Activated CD4-positive, alpha-beta T cell treated with anti-CD3 and anti-CD28 coated beads for 48 hours (primary cell): Measurements from ENCODE around the gene GPR32.
"Not testable (repeated sequence)": the region's sequence is repeated elsewhere in the genome, so short reads cannot be mapped to it uniquely, and the experiment has no call there.

Experiments used
- DNase-seq: peaks from one replicate; pipeline ENCODE4 v3.0.0-alpha.2; 2020

Gene GPR32

DNA sequence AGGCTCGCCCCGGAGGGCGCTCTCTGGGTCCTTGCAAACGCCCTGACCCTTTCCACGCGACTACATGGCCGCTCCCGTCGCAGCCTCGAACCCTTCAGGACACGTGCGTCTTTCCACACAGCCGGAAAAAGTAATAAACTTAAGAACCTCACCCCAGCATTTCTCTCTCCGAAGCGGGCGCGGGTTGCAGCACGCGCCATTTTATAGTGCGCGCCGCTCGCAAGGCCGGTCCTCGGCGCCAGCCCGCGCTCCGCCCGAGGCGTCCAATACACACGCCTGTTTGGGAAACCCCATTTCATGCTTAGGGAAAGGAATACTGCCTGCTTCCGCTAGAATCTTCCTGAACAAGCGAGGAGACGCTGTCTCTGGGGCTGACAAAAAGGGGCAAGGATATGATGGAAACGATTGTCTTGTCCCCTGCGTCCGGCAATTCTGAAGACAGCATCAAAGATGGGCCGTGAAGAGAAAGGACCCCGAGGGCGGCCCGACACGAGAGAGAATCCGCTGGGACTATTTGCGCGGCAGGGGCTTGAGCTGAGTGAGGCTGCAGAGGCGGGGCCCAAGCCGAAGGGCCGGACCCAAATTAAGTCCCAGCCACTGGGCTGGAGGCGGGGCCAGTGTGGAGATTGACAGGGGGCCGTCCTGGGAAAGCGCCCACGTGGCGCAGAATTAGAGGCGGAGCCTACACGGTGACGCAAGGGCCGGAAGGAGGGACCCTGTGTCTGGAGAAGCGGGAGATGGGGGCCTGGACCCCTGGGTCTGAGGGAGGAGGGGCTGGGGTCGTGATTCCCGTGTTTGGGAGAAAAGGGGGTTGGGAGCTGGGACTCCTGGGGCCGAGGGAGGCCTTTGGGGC is 34.4 kb downstream of the GPR32 start:
- peak; percentile 99 for DNase-seq

- DNase-seq = no peak
Measured at GRCh38 chr19:50808856-50809255, 38.6 kb downstream of the GPR32 start.

DNA sequence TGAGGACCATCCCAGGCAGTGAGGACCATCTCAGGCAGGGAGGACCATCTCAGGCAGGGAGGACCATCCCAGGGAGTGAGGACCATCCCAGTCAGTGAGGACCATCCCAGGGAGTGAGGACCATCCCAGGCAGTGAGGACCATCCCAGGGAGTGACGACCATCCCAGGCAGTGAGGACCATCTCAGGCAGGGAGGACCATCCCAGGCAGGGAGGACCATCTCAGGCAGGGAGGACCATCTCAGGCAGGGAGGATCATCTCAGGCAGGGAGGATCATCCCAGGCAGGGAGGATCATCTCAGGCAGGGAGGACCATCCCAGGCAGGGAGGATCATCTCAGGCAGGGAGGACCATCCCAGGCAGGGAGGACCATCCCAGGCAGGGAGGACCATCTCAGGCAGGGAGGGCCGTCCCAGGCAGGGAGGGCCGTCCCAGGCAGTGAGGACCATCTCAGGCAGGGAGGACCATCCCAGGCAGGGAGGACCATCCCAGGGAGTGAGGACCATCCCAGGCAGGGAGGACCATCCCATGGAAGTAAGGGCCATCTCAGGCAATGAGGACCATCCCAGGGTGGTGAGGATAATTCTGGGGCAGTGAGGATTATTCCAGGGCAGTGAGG is 41.5 kb downstream of the GPR32 start:
- not testable (repeated sequence) for DNase-seq

DNA sequence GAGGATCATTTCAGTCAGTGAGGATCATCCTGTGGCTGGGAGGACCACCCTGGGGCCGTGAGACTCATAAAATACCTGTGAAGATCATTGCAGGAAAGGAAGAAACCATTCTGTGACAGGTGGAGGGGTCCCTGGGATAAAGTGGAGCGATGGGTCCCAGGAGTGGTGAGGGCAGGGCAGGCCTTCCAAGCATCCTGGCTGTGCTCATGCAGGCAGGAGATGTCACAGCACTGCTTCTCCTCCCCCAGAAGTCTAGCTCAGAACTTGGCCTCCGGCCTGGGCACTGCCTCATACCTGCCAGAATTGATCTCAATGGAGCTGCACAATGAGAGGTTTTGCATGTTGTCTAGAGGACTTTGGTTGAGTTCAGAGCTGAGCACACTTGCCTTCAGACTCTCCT is 42.2 kb downstream of the GPR32 start:
- DNase-seq = no peak

- no peak for DNase-seq
Measured at GRCh38 chr19:50814883-50815282, 44.6 kb downstream of the GPR32 start.

DNA sequence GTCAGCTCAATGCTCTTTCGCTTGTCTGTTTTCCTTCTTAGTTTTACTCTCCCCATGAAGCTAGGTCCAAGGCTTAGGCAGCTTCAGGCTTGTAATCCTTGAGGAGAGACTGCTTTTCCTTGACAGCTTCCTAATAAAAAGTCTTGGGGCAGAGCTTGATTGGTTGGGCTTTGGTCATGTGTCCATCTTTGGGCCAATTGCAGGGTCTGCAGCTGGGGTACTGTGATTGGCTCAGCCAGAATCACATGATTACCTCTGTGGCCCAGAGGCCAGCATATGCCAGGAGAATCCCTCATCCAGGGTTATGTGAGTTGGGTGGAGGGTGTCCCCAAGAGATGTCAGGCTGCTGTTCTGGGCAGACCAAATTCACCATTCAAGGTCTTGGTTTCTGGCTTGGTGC is 45.2 kb downstream of the GPR32 start:
- DNase-seq = no peak

DNA sequence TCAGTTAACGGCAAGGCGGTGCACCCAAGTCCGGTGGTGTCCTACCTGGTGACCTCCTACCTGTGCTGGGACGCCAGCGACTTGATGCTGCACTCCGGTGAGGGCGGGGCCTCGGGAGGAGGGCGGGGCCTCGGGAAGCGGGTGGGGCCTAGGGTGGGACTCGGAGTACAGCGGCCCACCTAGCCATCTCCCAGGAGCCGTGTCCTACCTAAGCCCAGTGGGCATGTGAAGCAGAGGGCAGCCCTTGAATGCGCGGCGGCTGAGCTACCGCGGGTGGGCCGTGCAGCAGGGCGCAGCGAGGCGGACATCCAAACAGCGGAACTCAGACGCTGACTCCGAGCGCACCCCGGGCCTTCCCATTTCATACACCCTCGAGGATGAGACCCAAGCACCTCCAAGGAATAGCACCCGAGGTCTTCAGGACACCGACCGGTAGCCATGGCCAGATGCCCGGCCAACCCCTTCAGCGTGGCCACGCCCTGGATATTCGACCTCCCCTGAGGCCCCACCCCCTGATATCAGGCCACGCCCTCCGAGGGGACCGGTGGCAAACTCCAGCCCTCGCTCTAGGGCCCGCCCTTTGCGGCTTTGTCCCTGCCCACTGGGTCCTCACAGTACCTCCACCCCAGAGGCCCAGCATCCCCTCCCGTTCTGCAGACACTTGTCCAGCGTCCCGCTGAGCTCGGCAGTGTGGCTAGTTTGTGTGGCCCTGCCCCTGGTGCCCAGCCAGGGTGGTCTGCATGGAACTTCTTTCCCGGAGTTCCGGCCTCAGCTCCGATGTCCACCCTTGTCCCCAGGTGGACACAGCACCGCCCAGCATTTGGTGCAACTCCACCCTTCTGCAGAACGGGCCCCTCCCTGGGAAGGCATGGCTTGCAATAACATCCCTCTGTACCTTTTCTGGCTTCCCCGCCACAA is 47.9 kb downstream of the GPR32 start:
- peak; percentile 79 for DNase-seq

DNA sequence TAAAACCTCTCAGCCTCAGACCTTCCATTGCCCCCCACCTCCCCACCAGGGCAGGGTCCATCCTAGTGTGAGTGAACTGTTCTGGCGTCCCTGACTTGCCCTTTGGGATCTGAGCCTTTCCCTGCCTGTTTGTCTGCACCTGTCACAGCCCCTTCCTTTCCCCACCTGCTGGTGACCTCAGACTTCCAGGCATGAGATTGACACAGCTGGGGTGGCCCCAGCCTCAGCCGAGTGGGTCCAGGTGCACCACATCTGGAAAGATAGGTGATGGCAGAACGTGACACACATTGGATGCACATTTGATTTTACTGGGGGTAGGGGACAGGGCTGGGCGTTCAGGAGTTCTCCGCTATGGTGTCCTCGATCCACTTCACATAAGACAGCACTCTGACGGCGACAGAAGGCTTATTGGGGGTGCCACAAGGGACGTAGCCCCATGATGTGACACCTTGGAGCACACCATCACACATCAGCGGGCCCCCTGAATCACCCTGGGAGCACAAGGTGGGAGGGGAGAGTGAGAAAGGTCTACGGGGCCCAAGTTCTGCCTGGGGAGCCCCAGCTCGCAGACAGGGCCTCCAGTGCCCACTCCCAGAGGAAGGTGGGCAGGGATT is 48.7 kb downstream of the GPR32 start:
- DNase-seq = no peak

DNA sequence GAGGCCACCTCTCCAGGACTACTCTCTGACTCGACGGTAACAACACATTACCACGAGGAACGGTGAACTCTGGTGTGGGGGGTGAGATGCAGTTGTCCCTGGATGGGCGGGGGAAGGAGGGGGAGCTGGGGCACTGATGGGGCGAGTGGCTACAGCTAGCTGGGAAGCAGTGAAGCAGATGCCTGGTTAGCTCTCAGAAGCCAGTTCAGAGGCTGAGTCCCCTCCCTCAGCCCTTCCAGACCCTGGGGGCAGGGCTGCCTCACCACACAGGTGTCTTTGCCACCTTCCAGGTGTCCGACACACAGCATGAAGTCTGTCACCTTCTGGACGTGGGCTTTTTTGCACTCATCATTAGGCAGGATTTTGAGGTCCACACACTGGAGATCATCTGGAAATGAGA is 49.4 kb downstream of the GPR32 start:
- no peak for DNase-seq

GRCh38 chr19:50820086-50820485 is 49.8 kb downstream of the GPR32 start:
- no peak for DNase-seq

- DNase-seq = no peak
Measured at GRCh38 chr19:50820549-50821247, 50.4 kb downstream of the GPR32 start.

- DNase-seq = no peak
Measured at GRCh38 chr19:50821248-50821612, 51.0 kb downstream of the GPR32 start.
